GM19455 (cell line): ENCODE measurements around the gene SDF4.

Experiments
- ATAC-seq: cut with Tn5 transposase; IDR thresholded peaks from one replicate; pipeline ENCODE4 v1.9.1; 2021; ENCODE audit not compliant: unreplicated experiment

The SDF4 gene

DNA sequence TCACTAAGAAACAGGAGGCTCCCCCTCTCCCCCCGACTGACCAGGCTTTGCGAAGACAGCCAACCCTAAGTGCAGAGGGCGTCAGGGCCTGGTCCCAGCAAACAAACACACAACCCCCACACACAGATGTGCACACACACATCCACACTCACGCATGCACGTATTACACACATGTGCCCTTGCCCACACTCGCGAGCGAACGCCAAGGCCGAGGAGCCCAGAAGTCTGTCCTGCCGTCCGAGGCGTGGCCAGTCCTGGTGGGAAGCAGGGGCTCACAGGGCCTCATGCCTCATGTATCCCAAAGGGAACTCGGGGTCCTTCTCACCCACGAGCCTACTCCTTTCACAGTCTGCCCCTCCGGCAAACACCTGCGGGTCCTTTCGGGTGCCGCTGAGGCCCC is 2.0 kb downstream of the SDF4 start:
- no peak for ATAC-seq

DNA sequence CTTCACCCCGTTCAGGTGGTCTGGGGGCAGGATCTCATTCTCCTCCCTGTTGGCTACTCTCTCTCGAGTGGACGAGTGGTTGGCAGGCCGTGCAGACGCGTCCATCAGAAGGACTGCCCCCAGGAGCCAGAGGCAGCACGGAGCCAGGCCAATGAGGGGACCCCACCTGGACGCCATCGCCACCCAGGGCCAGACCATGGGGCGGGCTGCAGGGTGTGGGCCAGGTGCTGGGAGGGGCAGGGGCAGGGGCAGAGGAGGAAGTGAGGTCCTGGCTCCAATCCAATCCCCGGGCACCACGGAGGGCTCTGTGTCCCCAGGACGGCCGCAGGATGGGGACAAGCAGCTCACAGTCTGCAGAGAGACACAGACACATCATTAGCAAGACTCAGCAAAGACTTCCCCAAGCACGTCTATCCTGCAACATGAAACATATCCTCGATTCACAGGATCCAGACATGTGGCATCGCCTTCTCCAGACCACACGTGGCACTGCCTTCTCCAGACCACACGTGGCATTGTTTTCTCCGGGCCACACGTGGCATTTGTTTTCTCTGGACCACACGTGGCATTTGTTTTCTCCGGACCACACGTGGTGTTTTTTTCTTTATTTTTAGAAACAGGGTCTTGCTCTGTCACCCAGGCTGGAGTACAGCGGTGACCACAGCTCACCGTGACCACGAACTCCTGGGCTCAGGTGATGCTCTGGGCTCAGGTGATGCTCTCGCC is 3.0 kb downstream of the SDF4 start:
- no peak for ATAC-seq

DNA sequence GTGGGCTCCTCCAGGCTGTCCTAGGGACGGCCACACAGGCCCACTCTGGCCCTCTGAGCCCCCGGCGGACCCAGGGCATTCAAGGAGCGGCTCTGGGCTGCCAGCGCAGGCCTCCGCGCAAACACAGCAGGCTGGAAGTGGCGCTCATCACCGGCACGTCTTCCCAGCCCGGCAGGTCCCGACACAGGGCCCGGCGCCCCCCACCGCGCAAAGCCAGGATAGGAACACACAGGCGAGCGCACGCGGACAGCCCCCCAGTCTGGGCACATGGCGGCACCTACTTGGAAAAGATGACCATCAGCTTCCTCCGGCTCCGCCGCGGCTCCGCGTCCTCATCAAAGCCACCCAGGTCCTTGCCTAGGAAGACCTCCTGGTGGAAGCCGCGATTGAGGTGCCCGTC is 3.6 kb downstream of the SDF4 start:
- ATAC-seq: no peak

DNA sequence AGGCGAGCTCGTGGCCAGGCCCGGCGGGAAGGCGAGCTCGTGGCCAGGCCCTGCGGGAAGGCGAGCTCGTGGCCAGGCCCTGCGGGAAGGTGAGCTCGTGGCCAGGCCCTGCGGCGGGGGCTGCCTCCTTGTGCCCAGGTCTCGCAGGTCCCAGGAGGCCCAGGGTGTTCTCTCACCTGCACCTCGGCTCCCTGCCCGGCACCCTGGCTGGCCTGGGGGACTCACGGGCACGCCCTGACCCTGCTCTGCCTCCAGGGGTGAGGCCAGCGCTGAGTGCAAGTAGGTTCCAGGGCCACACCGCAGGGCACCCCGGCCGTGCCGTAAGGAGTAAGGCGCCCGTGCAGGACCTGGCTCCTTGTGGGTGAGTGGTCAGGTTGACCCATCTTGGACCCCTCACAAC is 4.4 kb downstream of the SDF4 start:
- no peak for ATAC-seq

DNA sequence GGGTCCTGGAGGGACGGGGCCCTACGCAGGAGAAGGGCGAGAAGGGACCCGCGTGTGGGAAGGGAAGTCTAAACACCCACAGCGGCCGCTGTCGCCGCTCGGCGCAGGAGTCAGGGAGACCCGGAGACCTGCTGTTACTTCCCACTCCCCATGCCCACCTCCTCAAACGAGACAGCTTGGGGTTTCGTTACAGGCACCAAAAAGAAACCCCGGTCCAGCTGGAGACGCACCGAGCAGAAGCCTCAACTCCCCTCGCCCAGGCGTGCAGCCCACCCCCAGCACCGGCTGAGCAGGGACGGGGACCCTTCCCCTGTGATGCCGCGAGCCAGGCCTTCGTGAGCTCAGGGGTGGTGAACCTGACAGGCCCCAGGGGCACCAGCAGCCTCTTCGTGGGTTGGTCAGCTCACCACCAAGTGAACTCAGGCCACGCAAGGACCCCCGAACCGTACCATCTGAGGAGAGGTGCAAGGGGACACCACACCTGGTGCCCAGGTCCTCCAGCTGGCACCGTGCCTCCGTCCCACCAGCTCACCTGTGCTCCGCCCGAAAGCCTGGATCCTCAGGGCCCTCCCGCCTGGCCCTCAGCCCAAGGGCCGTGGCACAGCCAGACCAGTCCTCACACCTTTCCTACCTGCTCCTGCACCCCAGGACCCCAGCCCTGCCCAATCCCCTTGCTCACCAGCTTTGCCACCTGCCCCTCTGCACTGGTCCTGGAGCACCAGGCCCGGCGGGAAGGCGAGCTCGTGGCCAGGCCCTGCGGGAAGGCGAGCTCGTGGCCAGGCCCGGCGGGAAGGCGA is 5.0 kb downstream of the SDF4 start:
- ATAC-seq: no peak

DNA sequence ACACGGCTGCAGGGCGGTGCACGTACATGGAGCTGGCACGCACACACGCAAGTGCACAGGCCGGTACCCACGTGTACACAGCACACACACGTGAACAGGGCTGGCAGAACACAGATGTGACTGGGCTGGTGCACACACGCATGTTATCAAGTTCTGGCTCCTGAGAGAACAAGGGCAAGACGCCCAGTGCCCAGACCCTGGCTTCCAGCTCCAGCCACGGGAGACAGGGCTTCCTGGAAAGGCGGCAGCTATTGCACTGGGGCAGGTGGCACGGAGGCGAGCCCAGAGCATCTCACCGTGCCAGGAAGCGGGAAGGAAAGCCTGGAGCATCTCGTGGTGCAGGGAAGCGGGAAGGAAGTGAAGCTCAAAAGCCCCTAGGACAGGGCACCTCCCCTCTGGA is 5.9 kb downstream of the SDF4 start:
- no peak for ATAC-seq

DNA sequence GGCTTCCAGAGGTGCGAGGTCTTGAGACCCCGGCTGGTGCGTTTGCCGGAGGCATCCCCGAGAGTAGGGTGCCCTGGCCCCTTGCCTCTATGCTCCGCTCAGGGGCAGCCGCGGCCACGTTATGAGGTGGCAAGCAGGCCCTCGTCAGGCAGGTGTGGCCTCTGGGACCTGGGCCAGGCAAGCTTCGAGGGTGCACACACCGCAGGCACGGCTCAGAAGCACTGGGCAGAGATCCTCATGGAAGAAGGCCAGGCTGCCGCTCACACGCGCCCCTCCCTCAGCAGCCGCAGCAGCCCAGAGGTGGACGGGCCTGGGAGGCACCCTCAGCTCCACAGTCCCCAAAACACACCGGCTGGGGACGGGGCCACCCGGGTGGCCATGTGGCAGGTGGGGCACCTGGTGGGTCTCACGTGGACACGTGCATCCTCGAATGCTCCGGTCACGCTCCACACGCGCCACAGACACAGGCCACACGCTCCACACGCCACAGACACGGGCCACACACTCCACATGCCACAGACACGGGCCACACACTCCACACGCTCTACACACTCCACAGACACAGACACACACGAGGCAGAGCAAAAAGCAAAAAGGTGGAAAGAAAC is 6.5 kb downstream of the SDF4 start:
- no peak for ATAC-seq

DNA sequence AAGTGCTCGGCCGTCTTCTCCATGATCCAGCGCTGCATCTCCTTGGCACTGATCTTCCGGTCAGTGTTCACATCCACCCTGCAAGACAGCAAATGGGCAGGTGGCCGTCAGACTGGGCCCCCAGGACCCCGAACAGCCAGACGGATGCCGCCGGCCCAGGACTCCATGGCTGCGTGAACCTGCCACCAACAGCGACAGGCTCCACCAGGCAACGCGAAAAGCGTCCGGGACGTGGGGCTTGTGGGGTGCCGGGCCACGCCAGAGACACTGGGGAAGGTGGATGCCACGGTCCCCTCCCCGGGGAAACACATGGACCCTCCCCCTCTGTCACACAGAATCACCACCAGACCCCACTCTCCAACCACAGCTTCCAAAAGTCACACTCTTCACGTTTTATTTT is 7.9 kb downstream of the SDF4 start:
- ATAC-seq: no peak

DNA sequence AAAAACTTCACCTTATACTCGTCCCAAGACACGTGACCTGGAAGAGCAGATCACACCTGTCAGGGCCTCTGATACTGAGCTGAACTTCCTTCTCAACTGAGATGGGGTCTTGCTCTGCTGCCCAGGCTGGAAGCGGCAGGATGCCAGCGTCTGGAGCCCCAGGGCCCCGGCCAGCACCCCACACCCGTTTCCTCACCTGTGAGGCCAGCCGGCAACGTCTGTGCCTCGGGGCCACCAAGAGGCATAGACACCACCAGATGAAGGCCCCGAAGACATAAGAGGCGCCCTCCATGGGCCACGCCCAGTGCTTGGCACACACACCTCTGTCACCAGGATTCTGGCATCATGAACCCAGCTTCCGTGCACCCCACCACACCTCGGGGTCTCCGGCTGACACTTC is 8.5 kb downstream of the SDF4 start:
- no peak for ATAC-seq

DNA sequence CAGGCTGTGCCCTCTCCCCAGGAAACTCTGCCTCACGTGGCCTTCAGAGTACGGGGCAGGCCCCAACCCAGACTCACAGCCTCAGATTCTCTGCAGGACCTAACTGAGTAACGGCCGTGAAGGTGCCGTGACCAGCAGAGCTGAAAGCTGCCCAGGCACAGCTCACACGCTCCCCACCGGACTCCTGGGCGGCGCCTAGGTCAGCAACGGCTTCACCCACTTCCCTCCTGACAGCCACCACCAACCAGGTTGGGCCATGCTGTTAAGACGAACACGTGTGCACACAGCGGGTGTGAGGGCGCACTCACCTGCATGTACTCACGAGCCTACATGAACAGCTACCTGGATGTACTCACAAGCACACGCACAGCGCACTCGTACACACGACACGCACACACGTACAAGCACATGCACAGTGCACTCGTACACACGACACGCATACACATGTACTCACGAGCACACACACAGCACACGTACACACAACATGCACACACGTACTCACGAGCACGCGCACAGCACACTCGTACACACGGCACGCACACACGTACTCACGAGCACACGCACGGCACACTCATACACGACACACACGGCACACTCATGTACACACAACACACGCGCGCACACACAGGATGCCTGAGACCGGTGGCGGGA is 9.1 kb downstream of the SDF4 start:
- ATAC-seq: no peak

DNA sequence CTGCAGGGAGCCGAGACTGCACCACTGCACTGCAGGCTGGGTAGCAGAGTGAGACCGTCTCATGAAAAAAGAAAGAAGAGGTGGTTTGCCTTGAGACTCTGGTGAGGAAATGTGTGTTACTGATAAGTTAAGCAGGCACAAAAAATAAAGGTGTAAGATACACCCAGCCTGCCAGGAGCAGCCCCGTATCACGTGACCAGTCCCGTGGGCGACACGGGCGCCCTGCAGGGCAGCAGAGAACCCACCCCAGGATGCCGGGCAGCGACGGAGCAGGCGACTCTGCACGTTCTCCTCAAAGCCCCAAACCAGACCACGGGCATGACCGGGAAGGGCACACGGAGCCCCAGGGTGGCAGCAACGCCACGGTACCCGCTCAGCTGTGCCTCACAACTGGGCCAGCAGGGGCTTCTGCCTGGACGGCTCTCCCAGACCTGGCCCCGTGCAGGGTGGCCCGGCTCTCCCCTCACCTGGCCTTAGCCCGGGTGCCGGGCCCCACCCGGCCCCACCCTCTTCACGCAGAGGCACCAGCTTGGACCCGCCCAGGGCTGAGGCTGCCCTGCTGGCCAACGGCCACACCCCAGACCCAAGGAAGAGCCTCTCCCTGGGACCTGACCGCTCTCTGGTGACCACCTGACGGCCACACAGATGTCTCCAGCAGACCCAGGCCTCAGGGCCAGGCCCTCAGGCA is 9.8 kb downstream of the SDF4 start:
- ATAC-seq: no peak

DNA sequence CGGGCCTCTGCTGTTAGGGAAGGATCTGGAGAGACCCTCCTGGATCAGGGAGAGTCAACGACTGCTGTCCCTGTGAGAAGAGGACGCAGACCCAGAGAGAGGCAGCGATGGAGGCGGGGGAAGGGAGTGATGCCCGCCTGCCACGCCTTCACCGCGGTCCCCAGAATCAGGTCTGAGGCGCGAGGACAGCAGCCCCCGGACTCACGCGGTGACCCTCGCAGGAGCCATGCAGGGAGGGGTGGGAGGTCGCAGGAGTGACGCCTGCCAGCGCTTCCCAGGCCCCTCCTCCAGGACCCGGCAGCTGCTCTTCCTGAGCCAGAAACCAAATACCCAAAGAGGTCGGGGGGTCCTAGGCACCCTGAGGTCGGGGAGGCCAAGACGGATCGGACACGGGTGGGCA is 11.6 kb downstream of the SDF4 start:
- ATAC-seq: no peak

DNA sequence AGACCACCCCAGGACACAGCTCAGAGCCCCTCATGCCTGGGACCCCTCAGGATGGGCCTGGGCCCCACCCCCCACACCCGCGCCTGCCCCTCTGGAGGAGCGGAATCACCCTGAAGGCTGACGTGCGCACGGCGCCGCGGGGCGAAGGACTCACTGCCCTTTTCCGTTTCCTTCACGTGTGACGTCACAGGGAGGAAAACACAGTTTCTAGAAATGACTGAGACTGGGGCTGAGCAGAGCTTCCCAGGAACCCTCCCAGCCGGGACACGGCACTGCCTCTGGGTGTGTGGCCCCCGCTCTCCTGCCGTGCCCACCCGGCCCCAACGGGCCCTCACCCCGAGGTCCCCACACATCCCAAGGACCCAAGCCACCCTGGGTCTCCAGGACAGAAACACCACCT is 12.5 kb downstream of the SDF4 start:
- ATAC-seq: no peak

DNA sequence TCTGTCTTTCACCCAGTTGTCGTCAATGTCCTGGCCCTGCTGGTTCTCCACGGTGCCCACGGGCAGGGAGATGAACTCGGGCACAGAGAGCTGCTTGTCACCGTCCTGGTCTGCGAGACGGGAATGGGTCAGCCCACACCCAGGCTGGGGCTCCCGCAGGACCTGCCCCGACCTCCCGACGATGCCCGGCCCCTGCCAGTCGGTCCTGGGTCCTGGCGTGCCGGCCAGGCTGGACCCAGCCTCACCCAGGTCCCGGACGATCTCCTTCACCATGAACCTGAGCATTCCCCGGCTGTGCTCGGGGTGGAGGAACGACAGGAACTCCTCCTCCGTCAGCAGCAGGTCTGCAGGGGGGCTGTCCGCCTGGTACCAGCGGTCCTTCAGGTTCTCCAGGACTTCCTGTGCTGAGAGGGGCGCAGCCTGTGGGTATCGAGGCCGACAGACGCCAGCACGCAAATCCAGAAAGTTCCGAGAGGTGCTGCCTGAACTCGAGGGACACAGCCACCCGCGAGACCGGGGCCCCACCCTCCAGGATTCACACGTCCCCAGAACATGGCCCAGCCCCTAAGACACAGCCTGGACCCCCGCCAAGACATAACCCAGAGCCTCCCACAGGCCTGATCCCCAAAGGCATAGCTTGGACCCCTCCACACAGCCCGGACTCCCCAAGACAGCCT is 13.1 kb downstream of the SDF4 start:
- no peak for ATAC-seq

DNA sequence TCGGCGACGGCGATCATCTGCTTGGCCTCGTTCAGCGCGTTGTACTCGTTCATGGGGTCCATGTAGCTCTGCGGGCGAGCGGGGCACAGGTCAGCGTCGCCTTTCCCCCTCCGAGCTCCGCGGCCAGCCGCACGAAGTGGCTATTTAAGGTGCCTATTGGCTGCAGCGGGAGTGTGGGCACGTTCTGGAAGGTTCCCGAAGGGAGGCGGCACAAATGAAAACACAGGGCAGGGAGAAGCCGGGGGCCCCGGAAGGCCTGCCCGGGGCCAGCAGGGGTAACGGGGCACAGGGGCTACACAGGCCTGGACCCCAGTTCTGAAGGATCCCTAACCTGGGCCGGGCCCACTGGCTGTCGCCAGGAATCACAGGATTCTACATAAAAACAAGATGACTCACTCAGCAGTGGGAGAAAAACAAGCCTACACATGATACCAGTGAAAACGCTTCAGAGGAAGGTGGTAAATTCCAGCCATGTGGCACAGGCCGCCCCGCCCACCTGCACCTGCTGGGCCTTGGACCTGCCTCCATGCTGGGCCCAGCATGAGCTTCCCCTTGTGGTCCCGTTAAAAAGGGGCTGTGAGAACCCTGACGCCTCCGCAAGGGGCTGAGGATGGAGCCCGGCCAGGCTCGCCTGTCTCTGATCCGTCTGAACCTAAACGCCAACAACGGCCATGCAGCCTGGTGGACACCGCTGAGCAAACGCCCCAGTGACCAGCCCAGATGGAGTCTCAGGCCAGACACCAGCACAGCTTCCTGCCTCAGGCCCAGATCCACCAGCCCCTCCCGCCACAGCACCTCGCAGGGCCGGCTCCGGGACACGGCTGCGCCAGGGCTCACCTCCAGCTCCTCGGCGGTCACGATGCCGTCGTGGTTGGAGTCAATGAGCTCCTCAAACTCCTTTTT is 13.9 kb downstream of the SDF4 start:
- ATAC-seq: no peak

DNA sequence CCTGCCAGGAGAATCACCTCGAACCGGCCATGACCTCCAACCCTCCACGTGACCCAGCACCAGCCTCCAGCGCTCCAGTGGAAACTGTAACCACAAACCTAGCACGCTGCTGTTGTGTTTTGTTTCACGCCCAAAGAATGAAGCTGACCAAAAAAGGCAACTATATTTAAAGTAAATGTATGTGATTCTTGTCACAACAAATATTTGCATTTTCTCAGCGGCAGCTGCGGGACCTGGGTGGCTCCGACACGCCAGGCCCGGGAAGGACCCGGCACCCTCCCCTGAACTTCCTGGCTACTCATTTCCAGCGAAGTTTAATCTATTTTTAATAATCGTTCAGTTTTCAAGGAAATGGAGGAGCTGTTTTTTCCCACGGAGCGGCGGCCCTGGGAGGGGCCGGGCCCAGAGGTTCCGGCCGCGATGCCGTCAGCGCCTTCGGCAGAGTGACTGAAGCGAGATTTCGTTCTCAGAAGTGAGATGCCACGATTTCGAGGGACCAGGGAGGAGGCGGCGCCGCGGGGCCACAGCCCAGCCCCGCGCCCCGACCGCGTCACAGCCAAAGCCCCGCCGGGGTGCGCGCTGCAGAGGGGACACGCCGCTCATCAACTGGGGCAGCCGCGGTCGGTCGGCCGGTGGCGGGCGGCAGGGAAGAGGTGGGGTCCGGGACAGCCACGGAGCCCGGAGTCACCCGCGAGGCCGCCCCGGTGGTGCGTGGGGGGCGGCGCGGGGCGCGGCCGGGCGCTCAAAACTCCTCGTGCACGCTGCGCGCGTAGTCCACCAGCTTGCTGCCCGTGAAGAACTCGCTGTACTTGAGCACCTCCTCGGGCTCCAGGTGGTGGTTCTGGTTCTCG is 14.8 kb downstream of the SDF4 start:
- ATAC-seq: no peak

DNA sequence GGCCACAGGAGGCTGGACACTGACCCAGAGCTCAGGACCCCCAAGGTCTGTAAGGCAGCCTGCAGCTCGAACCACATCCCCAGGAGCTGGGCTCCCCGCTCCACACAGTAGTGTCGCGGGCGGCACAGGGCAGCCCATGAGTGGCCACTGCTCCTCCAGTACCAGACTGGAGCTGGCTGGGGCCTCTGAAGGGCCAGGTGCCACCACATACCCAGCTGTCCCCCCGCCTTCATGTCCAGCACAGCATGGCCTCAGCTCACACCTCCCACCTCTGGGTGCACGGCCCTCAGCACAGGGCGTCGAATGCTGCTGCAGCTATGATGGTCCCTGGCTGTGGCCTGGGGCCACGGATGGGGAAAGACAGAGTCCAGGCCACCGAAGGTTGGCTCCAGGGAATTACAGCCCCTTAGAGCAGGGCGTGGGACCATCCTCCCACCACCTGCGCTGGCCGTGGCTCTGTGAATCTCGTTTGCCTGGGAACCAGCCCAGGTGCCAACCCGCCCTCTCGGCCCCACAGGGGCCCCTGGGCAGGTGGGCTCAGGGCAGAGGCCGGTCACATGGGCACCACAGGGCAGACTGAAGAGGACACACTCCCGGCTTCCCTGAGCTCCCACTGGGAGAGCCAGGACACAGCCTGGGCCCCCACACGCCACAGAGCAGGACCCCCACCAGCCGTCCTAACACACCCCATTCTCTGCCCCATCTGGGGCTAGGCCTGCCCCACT is 15.8 kb downstream of the SDF4 start:
- no peak for ATAC-seq

DNA sequence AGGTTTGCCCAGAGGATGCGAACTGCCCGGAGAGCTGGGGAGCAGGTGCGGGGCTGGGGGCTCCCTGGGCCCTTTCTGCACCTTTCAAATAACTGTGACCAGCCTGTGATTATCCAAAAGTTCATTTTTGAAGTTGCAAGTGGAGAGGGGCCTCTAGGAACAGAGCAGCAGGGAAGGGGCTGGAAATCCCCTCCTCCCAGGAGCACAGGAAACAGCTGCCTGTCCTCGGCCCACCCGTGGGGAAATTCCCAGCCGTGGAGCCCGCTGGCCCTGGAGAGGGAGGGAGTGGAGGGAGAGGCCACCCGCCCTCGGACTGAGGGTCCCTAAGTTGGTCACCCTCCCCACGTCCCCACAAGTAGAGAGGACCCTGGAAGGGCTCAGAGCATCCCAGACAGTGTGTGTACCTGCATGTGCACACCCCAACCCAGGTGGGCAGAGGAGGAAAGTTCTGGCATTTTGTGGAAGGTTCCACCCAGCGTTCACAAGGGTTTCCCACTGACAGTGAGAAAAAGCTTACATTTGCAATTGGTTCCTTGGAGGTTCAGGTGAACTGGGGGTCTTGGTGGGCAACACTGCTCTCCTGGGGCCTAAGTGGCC is 16.6 kb downstream of the SDF4 start:
- ATAC-seq: no peak
